Measurements from ENCODE around the gene PIK3R5. TPM values are rescaled to one million over a fixed set of nuclear protein-coding genes. Genes with fewer than 3 reads are reported as not detected.

PIK3R5 gene
- total and polyA plus RNA-seq, 2 donors (not counting 1 experiment from before 2014, with no cell fraction given), result 63.1 to 70.0 TPM

DNA sequence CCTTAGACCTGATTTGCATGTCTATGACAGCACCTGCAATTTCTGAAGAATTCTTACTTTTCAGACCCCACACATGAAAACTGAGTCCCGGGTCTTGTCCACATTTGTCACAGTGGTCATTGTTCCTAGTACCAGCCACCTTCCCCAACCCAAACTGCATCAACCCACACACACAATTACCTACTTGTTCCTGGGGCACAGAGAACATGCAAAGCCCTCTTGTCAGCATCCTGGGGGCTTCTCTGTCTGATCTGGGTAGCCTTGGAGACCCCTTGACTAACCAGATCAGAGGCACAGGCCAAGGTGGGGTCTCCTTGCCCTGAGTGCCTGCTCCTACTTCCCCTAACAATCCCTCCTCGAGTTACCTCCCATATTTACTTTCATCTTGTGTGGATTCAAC, 61.3 kb downstream of the PIK3R5 start:
- Histone ChIP-seq H3K27me3 (replicated peaks in 1 of 4; ENCODE audit: control extremely low read depth in 1 of 4, control insufficient read depth in 3 of 4, insufficient read depth in 4 of 4, low read length in 3 of 4) (no peaks in the 10 kb centered on the region), H3K9ac (ENCODE audit: low read length) (no peak overlapping the region), H4K20me1 (ENCODE audit: control insufficient read depth, insufficient read depth, low read length, poor library complexity, severe bottlenecking) (no peaks in the 10 kb centered on the region), H3K9me3 (ENCODE audit: control extremely low read depth in 1 of 3, control insufficient read depth in 2 of 3, insufficient read depth in 1 of 3, low read length in 2 of 3) (no peaks in the 10 kb centered on the region), H3K79me2 (ENCODE audit: control insufficient read depth, insufficient read depth, low read length) (no peaks in the 10 kb centered on the region), H3K4me3 (ENCODE audit: control extremely low read depth in 1 of 5, extremely low read depth in 1 of 5, insufficient read depth in 1 of 5, low read depth in 2 of 5, low read length in 4 of 5) (no peak overlapping the region), H3K36me3 (replicated peaks in 1 of 2; ENCODE audit: control extremely low read depth in 1 of 2, control insufficient read depth in 1 of 2, extremely low read depth in 1 of 2, insufficient read depth in 2 of 2, low read length in 1 of 2) (peaks cover 0 to 35% of the 10 kb centered on the region in 2 experiments), H3K4me1 (ENCODE audit: control insufficient read depth in 2 of 2, insufficient read depth in 2 of 2, low read length in 2 of 2) (peaks cover 31 to 36% of the 10 kb centered on the region in 2 donors), H2AFZ (ENCODE audit: insufficient read depth, low read depth, low read length, poor library complexity, severe bottlenecking) (no peak overlapping the region), H3K27ac (ENCODE audit: low read length in 2 of 2) (no peak overlapping the region), H3K4me2 (replicated peaks; ENCODE audit: low read depth, low read length, poor library complexity, severe bottlenecking) (no peak overlapping the region)
- H3K27me3 Mint-ChIP-seq, result no peaks in the 10 kb centered on the region
- ChIA-PET POLR2A (no interaction called here), CTCF (no interaction called here)
- intact Hi-C loops (cut with micrococcal nuclease), result loop anchor here (5.0 kb wide), 1 partner anchor 38 kb away; no protein-coding TSS in a partner anchor
- no peak for DNase-seq
- WGBS (ENCODE audit: insufficient coverage), result 71% methylated on average over 1 of the region's 2 CpGs
- no peak for TF ChIP-seq EZH2 (IDR thresholded peaks at IDR 0.05; ENCODE audit: borderline replicate concordance, insufficient read depth, low read depth, low read length, poor library complexity, severe bottlenecking)
- TF ChIP-seq, protein P1, sequence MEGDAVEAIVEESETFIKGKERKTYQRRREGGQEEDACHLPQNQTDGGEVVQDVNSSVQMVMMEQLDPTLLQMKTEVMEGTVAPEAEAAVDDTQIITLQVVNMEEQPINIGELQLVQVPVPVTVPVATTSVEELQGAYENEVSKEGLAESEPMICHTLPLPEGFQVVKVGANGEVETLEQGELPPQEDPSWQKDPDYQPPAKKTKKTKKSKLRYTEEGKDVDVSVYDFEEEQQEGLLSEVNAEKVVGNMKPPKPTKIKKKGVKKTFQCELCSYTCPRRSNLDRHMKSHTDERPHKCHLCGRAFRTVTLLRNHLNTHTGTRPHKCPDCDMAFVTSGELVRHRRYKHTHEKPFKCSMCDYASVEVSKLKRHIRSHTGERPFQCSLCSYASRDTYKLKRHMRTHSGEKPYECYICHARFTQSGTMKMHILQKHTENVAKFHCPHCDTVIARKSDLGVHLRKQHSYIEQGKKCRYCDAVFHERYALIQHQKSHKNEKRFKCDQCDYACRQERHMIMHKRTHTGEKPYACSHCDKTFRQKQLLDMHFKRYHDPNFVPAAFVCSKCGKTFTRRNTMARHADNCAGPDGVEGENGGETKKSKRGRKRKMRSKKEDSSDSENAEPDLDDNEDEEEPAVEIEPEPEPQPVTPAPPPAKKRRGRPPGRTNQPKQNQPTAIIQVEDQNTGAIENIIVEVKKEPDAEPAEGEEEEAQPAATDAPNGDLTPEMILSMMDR (IDR thresholded peaks at IDR 0.05), result no peak
- ATAC-seq (ENCODE audit: low read depth), result no peak
- no peaks in the 10 kb centered on the region for H3K9me3 Mint-ChIP-seq (ENCODE audit: insufficient read depth)
- H3K4me3 Mint-ChIP-seq, result no peak overlapping the region
- H3K4me1 Mint-ChIP-seq, result peaks cover 38% of the 10 kb centered on the region
- H3K27ac Mint-ChIP-seq, result peak overlapping the region; percentile 47

Data from B cell (primary cell).